SK-N-MC (cell line): ENCODE data around the gene ZBED3.

Source experiments
- EZH2 ChIP-seq: fragments of 200-600 bp; sonication (generic); IDR thresholded peaks from one replicate; pipeline ENCODE4 v1.6.1; 2017; ENCODE audit warnings: antibody characterized with exemption
- POLR2AphosphoS5 ChIP-seq: IDR thresholded peaks from 2 replicates; pipeline ENCODE4 v1.6.1; 2012; ENCODE audit warnings: mild to moderate bottlenecking, low read depth, low read length, borderline replicate concordance

DNA sequence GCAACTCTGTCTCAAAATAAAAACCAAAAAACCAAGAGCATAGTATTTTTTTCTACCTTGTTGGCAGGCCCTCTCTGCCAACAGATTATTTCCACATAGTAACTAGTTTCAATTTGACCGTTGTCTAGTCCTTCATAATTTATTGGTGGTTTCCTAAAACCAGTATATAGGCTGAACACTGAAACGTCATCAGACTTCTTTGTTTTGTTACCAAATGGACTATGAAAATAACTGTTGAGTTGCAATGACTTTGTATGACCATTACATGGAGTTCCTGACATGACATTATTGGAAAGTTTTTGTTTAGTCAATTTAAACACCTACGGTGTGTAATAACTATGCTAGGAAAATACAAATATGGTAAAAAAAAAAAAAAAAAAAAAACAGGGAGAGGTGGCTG, 55.2 kb downstream of the ZBED3 start:
- TF ChIP-seq EZH2 (no peak), POLR2AphosphoS5 (no peak)
